Kidney capillary endothelial cell (primary cell): ENCODE measurements around the gene CR1.
"Not testable (repeated sequence)": the region's sequence is repeated elsewhere in the genome, so short reads cannot be mapped to it uniquely, and the experiment has no call there.

ENCODE experiments used
- DNase-seq: peaks from one replicate; pipeline ENCODE4 v3.0.0-alpha.2; 2018; ENCODE audit warnings: low spot score

CR1 gene

GRCh38 chr1:207495801-207496792 is at the start of gene CR1:
CR1 (plus strand) TSS chr1:207496157; CDS start chr1:207496268, 111 bp downstream.
- no peak for DNase-seq

- DNase-seq = no peak
These were observed 42.3 kb upstream of the CR1 start for GRCh38 chr1:207453710-207454045.

- no peak for DNase-seq
These were observed 41.7 kb upstream of the CR1 start, which contains the start of gene CR2 for GRCh38 chr1:207454046-207454964. CR2 (plus strand) TSS chr1:207454328; CDS start chr1:207454419, 91 bp downstream.

- DNase-seq = no peak
These were observed 40.7 kb upstream of the CR1 start for GRCh38 chr1:207455183-207455754.

- no peak for DNase-seq
These were observed 37.5 kb upstream of the CR1 start for GRCh38 chr1:207458414-207458813.

- DNase-seq = no peak
These were observed 36.9 kb upstream of the CR1 start for GRCh38 chr1:207459008-207459407.

GRCh38 chr1:207461649-207462048 is 34.3 kb upstream of the CR1 start:
- no peak for DNase-seq

- no peak for DNase-seq
These were observed 33.4 kb upstream of the CR1 start for GRCh38 chr1:207462535-207462934.

- DNase-seq = no peak
These were observed 32.9 kb upstream of the CR1 start for GRCh38 chr1:207463021-207463420.

- no peak for DNase-seq
These were observed 32.4 kb upstream of the CR1 start for GRCh38 chr1:207463571-207463970.

- no peak for DNase-seq
These were observed 25.0 kb upstream of the CR1 start for GRCh38 chr1:207470927-207471326.

GRCh38 chr1:207474210-207474609 is 21.7 kb upstream of the CR1 start:
- DNase-seq = no peak

GRCh38 chr1:207486198-207486597 is 9.8 kb upstream of the CR1 start:
- no peak for DNase-seq

- DNase-seq = no peak
These were observed 8.3 kb upstream of the CR1 start for GRCh38 chr1:207487636-207488035.

- no peak for DNase-seq
These were observed 2.7 kb upstream of the CR1 start for GRCh38 chr1:207493212-207493611.

- DNase-seq = no peak
These were observed 1.8 kb upstream of the CR1 start for GRCh38 chr1:207494171-207494570.

- not testable (repeated sequence) for DNase-seq
These were observed 676 bp upstream of the CR1 start for GRCh38 chr1:207495281-207495680.

GRCh38 chr1:207497941-207498340 is 2.0 kb downstream of the CR1 start:
- DNase-seq = no peak

GRCh38 chr1:207499573-207499972 is 3.6 kb downstream of the CR1 start:
- DNase-seq = peak; percentile 64

GRCh38 chr1:207500306-207500705 is 4.3 kb downstream of the CR1 start:
- no peak for DNase-seq

- DNase-seq = no peak
These were observed 5.1 kb downstream of the CR1 start for GRCh38 chr1:207501071-207501470.

GRCh38 chr1:207502726-207503125 is 6.8 kb downstream of the CR1 start:
- DNase-seq = no peak
